NCI-H69 (cell line): ENCODE measurements around the gene MOB3A.
A peak's percentile ranks its signal among the peaks of the same experiment; 100 is the strongest.

Experiments used
- DNase-seq: peaks from one replicate; lab custom pipeline; 2025; lab: John Stamatoyannopoulos, UW

Gene MOB3A

DNA sequence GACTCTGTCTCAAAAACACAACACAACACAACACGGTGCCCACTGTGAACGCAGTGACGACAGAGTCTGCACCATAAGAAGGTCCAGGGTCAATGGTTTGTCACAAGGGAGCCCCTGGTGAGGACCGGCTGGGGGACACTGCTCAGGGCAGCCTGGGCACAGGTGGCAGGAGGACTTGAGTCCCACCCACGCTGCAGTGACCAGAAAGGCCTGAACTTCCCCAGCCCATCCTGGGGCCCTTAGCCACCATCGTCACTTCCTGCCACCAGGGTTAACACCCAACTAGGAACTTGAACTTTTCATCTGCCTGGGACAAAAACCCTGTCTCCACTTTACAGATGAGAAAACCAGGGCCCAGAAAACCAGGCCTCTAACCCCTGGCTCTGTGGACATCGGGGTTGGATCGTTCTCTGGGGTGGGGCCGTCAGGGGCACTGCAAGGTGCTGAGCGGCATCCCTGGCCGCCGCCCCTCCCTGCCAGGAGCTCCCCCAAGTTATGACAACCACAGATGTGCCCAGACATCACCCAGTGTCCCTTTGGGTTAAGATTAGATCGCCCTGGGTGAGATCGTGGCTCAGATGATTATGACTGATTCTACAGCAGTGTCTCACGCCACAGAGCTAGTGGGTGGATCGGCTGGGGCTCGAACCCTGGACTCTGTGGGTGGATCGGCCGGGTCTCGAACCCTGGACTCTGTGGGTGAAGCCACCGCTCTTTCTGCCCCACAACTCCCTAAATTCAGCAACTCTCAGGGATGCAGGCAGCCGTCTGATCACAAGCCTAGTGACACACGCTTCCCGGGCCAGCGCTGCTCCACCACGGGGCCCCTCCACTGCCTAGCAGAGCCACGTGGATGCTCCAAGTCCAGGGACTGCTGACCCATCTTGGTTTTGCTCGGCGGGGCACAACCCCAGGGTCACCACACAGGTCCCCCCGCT is 14.0 kb downstream of the MOB3A start:
- DNase-seq, result no peak

DNA sequence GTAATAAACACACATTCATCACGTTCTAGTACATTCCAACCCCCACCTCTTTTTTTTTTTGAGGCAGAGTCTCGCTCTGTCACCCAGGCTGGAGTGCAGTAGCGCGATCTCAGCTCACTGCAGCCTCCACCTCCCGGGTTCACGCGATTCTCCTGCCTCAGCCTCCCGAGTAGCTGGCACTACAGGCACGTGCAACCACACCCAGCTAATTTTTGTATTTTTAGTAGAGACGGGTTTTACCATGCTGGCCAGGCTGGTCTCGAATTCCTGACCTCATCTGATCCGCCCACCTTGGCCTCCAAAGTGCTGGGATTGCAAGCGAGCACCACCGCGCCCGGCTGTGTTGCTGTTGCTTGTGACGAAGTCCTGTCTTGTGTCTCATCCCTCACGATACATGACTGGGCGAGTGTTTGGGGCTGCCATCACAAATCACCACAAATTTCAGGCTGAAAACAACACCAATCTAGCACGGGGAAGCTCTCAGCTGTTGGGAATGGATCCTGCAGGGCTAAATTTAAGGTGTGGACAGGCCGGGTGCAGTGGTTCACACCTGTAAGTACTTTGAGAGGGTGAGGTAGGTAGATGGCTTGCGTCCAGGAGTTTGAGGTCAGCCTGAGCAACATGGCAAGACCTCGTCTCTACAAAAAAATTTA is 15.7 kb downstream of the MOB3A start:
- no peak for DNase-seq

DNA sequence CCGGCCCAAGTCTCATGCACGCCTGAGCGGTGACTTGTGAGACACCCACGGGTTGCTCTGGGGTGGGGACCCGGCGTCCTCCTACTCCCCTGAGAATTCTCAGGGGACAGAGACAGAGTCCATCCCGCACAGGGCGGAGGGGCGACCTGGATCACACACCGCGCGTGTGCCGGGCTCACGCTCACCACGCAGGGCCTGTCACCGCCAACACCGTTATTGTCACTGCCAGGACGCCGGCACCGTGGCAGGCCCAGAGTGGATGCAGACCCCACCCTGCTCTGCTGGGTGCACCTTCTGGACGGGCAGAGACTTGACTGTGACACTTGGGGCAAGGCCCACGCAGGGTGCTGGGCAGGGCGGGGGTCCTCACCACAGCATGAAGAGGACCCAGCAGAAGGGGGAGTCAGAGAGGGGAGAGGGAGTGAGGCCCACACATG is 16.2 kb downstream of the MOB3A start:
- DNase-seq, result no peak

DNA sequence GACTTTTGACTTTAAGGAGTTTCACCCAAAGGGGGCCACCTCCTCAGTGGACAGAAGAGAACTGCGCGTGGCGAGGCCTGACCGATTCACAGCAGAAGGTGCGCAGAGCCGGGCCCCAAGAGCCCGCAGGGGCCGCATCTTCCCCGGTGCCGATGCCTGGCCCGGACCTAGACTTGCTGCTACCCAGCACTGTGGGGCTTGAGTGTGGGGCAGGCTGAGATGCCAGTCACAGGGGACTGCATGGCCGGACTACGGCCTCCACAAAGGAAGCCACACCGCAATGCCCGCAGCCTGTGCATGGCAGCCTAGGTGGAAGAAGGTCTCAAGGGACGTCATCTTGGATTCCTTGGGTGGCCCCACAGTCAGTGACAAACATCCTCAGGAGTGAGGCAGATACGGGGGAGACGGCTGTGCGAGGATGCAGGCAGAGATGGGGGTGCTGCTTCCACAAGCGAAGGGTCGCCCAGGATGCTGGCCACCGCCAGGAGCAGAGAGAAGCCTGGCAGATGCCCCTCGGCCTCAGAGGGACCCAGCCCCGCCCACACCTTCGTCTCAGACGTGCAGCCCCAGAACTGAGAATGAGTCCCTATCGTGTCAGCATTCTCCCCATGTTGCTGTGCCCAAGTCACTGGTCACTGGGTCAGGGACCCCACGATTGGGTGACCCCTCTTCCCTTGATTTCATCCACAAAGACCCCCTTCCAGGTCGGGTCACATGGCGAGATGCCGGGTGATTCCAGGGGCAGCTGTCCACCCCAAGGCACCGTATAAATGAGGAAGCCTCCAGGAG is 16.9 kb downstream of the MOB3A start:
- no peak for DNase-seq

- no peak for DNase-seq
Measured at GRCh38 chr19:2077833-2078619, 18.1 kb downstream of the MOB3A start.

DNA sequence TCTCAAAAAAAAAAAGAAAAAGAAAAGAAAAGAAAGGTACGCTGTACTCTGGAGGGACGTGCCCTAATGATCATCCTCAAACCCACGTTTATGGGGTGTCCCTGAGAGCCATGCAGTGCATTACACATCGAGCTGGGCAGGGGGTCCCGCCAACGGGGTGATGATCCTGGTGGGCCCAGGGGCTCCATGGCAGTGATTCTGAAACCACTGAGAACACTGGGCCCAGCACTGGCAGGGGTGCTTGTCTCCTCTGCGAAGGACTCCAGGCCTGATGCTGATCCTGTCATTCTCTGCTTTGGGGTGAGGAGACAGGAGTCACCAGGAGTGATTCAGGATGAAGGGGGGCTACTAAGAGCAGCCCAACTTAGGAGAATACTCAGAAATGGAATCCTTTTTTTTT is 18.7 kb downstream of the MOB3A start:
- no peak for DNase-seq

DNA sequence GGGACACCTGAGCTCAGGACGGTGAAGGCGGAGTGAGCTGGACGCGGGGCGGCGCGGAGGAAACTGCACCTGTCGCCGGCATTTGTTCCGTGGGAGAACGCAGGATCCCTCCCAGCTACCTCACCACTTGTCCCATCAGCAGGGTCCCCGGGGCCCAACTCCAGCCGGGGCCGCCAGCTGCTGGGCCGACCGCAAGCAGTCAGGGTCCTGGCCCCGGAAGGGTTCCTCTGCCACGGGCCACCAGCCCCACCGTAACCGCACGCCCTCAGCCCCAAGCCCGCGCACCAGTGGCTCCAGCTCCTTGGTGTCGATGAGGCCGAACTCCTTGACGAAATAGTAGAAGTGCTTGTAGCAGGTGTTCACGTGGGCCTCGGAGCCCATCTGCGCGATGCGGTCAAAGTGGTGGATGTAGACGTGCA is 19.6 kb downstream of the MOB3A start:
- DNase-seq, result no peak

DNA sequence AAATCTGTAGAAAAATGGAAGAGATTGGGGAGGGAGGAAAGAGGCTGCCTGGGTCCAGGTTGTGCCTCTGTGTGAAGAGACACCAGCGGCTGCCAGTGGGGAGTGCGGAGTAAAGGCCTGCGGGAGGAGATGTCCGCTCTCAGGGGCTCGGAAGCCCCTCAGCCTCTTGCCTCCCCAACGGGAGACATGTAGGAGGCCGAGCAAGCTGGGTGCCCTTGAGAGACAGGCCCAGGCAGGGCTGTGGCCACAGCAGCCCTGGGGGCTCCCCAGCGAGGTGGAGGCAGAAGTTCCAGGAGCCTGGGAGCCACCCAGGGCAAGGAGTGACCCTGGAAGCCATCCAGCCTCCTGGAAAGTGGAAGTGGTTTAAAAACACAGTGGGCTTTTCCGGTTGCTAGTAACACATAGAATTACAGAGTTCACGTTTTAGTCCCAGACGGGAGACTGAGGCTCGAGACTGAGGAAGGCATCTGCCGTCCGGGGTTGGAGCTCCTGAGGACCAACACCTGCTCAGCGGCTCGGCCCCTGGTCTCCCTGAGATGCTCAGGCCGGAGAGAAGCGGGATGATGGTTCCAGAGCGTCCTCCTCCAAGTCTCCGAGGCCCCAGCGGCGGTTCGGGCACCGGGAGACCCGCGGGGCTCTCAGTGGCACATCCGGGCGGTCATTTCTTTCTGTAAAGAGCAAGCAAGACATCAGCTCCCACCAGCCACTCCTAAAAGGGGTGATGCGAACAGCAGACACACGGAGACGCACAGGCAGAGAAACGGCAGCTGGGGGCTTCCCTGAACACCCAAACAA is 23.2 kb downstream of the MOB3A start:
- no peak for DNase-seq

GRCh38 chr19:2070986-2071673 is 25.0 kb downstream of the MOB3A start:
- no peak for DNase-seq

DNA sequence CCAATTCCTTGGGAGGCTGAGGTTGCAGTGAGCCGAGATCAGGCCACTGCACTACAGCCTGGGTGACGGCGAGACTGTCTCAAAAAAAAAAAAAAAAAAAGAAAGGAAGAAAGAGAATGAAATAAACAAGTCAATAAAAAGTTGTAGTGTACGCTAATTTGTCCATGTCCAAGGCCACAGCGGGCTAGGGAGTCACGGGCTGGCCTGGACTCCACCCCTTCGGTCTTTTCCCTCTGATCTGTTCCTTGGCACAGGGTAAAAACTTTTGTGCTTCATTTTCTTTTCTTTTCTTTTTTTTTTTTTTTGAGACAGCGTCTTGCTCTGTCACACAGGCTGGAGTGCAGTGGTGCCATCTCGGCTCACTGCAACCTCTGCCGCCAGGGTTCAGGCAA is 25.7 kb downstream of the MOB3A start:
- DNase-seq, result no peak

DNA sequence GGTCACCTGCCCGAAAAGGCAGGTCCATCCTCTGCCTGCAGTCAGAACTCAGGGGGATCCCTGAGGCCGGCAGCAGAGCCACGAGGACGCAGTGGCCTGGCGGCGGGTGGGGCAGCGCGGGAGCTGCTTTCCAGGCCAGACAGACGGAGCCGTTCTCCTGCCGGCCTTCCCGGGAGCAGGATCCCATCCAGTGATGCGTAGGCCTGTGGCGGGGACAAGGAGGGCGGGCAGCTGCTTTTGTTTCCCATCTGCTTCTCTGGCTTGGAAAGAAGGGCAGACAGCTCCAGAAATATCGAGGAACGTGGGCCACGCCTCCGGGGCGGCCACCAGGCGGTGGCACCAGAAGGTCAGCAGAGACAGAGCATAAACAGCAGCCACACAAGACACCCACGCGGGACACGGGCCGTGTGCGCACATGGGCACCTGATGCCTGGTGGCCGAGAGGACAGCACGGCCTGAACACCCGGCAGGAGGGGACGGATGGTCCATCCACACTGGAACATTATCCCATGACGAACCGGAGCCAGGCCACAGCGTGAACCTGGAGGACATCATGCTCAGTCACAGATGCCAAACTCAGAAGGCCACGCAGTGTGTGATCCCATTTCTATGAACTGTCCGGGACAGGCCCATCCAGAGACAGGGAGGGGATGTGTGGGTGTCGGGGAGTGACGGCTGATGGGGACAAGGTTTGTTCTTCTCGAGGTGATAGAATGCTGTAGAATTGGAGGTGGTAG is 31.2 kb downstream of the MOB3A start:
- no peak for DNase-seq

DNA sequence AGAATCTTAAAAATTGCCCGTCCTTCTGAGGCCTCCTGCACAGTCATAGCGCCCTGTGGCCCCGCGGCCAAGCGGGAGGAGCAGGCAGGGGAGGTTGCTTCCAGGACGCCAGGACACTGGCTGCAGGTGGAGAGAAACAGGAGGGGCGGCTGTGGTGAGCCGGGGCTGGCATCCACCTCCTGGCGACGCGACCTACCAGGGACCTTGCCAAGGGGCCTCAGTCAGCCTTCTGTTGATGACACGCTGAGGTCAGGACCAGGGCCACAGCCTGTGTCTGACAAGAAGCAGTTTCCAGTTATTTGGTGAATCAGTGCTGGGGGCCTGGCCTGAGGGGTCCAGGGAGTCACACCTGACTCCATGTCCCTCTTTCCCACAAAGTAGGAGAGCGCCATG is 31.7 kb downstream of the MOB3A start:
- no peak for DNase-seq

DNA sequence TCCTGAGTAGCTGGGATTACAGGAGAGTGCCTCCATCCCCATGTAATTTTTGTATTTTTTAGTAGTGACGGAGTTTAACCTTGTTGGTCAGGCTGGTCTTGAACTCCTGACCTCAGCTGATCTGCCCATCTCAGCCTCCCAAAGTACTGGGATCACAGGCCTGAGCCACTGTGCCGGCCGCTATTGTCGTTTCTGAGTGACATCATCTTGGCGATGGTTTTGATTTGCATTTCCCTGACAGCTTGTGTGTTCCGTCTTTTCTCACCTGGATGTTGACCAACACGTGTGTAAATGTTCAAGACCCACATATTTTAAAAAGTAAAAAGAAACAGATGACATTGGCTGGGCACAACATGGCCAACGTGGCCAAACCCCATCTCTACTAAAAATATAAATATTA is 32.3 kb downstream of the MOB3A start:
- DNase-seq, result no peak

GRCh38 chr19:2062770-2063169 is 33.4 kb downstream of the MOB3A start:
- DNase-seq, result no peak

DNA sequence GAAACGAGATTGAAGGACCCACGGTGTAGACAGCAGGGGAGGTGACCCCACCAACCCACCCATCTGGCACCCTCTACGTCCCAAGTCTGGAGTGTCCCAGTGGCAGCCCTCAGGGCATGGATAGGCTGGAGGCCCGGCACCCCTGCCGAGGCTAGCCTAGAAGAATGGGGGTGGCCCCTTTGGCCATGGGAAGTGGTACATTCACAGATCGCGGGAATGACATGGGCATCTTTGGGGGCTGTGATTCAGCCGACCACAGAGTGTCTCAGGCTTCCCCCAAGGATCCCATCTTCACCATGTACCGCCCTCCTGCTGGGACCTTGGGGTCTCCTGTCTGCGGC is 33.8 kb downstream of the MOB3A start:
- no peak for DNase-seq

GRCh38 chr19:2061495-2062388 is 34.4 kb downstream of the MOB3A start:
- peak; percentile 100 for DNase-seq

- DNase-seq, result no peak
Measured at GRCh38 chr19:2060884-2061494, 35.1 kb downstream of the MOB3A start.
